NT2/D1 (cell line): Measurements from ENCODE around the gene BNC2.

ENCODE experiments used
- DNase-seq: peaks from one replicate; pipeline ENCODE4 v3.0.0-alpha.2; 2011; ENCODE audit warnings: low read depth, low spot score
- H3K27me3 ChIP-seq: 2 replicates; pipeline ENCODE4 v1.6.0; 2011; ENCODE audit warnings: mild to moderate bottlenecking; ENCODE audit not compliant: insufficient read length, insufficient read depth
- H3K36me3 ChIP-seq: 2 replicates; pipeline ENCODE4 v1.6.1; 2011; ENCODE audit warnings: mild to moderate bottlenecking, low read length, mixed read lengths; ENCODE audit not compliant: insufficient read depth, insufficient read length
- H3K4me1 ChIP-seq: 2 replicates; pipeline ENCODE4 v1.5.1; 2011; ENCODE audit not compliant: insufficient read depth, insufficient read length
- H3K4me3 ChIP-seq: 2 replicates; pipeline ENCODE4 v1.5.1; 2011; ENCODE audit warnings: low read depth; ENCODE audit not compliant: insufficient read length
- H3K9ac ChIP-seq: 2 replicates; pipeline ENCODE4 v1.6.0; 2011; ENCODE audit warnings: low read depth; ENCODE audit not compliant: insufficient read length
- H3K9me3 ChIP-seq: 2 replicates; pipeline ENCODE4 v1.5.1; 2011; ENCODE audit warnings: mild to moderate bottlenecking, low read length; ENCODE audit not compliant: insufficient read depth
- SUZ12 ChIP-seq: IDR thresholded peaks from 2 replicates; pipeline ENCODE4 v1.6.1; 2011; ENCODE audit not compliant: insufficient read length, insufficient read depth; ENCODE audit errors: extremely low read depth
- YY1 ChIP-seq: IDR thresholded peaks from 2 replicates; pipeline ENCODE4 v1.6.1; 2011; ENCODE audit not compliant: insufficient read length, insufficient read depth
- ZNF274 ChIP-seq: IDR thresholded peaks from 2 replicates; pipeline ENCODE4 v1.6.1; 2011; ENCODE audit warnings: mild to moderate bottlenecking, low read depth, low read length

The BNC2 gene

GRCh38 chr9:16598316-16598715 lies 272.2 kb downstream of the BNC2 start:
- no peak for DNase-seq
- Histone ChIP-seq H3K9ac (no peak overlapping the region), H3K27me3 (no peaks in the 10 kb centered on the region)

DNA sequence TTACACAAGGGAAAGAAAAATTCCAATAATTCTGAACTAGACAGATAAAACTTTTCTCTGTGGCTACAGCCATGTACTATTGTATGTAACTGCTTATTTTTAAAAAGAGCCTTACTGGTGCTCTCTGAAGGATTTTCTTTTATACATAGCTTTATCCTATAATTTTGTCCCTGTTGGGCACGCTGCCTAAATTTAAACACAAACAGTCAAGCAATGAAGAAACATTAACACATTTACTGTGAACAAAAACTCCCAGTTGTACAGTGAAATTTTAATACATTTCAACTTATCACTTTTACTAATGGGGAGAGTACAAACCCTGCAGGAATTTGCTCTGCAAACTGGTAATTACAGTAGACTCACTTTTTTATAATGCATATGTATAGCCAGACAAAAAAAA lies 273.3 kb downstream of the BNC2 start:
- H3K4me1 ChIP-seq: no peaks in the 10 kb centered on the region

More at GRCh38 chr9:16598316-16598715, 272.2 kb downstream of the BNC2 start:
- no peak for TF ChIP-seq SUZ12
- no peak for TF ChIP-seq ZNF274
- TF ChIP-seq YY1: no peak
- Histone ChIP-seq H3K36me3 (no peaks in the 10 kb centered on the region), H3K4me1 (no peaks in the 10 kb centered on the region), H3K4me3 (no peak overlapping the region), H3K9me3 (no peaks in the 10 kb centered on the region)

GRCh38 chr9:16595227-16595626 lies 275.2 kb downstream of the BNC2 start:
- Histone ChIP-seq H3K4me1 (no peaks in the 10 kb centered on the region), H3K9me3 (no peaks in the 10 kb centered on the region), H3K27me3 (no peaks in the 10 kb centered on the region), H3K4me3 (no peak overlapping the region), H3K9ac (no peak overlapping the region), H3K36me3 (no peaks in the 10 kb centered on the region)
- no peak for DNase-seq
- TF ChIP-seq ZNF274 (no peak), YY1 (no peak), SUZ12 (no peak)

More for the DNA sequence above, 273.3 kb downstream of the BNC2 start:
- no peaks in the 10 kb centered on the region for H3K9me3 ChIP-seq
- H3K36me3 ChIP-seq: no peaks in the 10 kb centered on the region
- no peak overlapping the region for H3K9ac ChIP-seq
- DNase-seq: no peak
- H3K4me3 ChIP-seq: no peak overlapping the region
- H3K27me3 ChIP-seq: no peaks in the 10 kb centered on the region
- TF ChIP-seq SUZ12 (no peak), YY1 (no peak), ZNF274 (no peak)

DNA sequence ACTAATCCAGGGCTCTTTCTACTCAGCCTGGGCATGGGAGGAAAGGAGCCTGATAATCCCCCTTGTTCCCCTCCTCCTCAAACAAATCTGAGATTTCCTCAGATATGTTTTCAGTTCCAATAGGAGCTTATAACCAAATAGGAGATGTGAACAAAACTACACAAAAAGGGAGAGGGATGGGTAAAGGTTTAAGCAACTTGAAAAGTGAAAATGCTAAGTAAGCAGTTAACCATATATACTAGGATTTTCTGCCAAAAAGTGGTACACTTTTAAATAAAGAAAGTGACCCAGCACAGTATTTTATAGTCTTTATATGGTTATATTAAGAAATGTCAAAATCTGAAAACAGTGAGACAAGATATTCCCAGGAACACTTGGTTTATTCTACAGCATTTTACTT lies 275.7 kb downstream of the BNC2 start:
- no peaks in the 10 kb centered on the region for H3K4me1 ChIP-seq
- H3K36me3 ChIP-seq: no peaks in the 10 kb centered on the region
- H3K27me3 ChIP-seq: no peaks in the 10 kb centered on the region
- H3K9me3 ChIP-seq: no peaks in the 10 kb centered on the region
- no peak for DNase-seq
- no peak overlapping the region for H3K4me3 ChIP-seq
- no peak for TF ChIP-seq SUZ12
- TF ChIP-seq ZNF274: no peak
- TF ChIP-seq YY1: no peak
- no peak overlapping the region for H3K9ac ChIP-seq

DNA sequence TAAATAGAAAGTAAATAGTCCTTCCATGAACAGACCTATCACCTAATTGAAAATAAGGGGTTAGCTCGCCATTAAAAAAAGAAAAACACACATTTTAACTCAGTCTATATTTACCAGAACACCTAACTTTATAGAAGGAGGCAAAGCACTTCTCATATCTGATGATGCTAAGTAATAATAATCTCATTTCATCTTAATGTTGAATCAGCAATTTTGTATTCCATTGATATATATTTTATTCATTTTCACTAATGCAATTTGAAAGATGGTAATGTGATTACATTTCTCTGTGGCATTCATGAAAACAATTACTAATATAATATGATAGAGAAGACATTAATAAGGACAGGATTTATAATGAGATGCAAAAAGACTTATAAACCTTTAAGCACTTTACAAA lies 276.7 kb downstream of the BNC2 start:
- no peaks in the 10 kb centered on the region for H3K36me3 ChIP-seq
- no peaks in the 10 kb centered on the region for H3K9me3 ChIP-seq
- H3K27me3 ChIP-seq: no peaks in the 10 kb centered on the region
- H3K4me3 ChIP-seq: no peak overlapping the region
- no peak overlapping the region for H3K9ac ChIP-seq
- TF ChIP-seq SUZ12 (no peak), YY1 (no peak), ZNF274 (no peak)
- no peaks in the 10 kb centered on the region for H3K4me1 ChIP-seq
- DNase-seq: no peak

DNA sequence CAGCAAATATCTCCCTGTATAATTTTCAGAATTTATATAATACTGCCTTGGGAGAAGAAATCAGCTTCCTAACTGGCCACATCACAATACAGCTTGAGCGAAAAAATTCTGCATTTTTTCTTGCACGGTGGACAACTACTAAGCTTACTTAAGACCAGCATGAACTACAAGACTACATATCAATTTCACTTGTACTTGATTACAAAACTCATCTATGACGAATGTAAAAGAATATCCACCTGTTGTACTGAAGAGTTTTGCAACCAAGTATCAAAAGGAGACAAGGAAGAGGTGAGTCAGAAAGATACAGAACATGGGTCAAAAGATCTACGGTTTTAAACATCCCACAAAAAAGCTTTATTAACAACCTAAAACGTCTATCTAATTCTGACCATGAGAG lies 279.4 kb downstream of the BNC2 start:
- Histone ChIP-seq H3K9ac (no peak overlapping the region), H3K27me3 (no peaks in the 10 kb centered on the region), H3K9me3 (no peaks in the 10 kb centered on the region), H3K4me3 (no peak overlapping the region), H3K36me3 (no peaks in the 10 kb centered on the region), H3K4me1 (no peaks in the 10 kb centered on the region)
- TF ChIP-seq SUZ12 (no peak), ZNF274 (no peak), YY1 (no peak)
- no peak for DNase-seq

- TF ChIP-seq YY1 (no peak), SUZ12 (no peak), ZNF274 (no peak)
- Histone ChIP-seq H3K9ac (no peak overlapping the region), H3K4me1 (no peaks in the 10 kb centered on the region), H3K27me3 (no peaks in the 10 kb centered on the region), H3K4me3 (no peak overlapping the region), H3K9me3 (no peaks in the 10 kb centered on the region), H3K36me3 (peaks cover 5% of the 10 kb centered on the region)
- DNase-seq: no peak
Observed at GRCh38 chr9:16585591-16585990, 284.9 kb downstream of the BNC2 start.

DNA sequence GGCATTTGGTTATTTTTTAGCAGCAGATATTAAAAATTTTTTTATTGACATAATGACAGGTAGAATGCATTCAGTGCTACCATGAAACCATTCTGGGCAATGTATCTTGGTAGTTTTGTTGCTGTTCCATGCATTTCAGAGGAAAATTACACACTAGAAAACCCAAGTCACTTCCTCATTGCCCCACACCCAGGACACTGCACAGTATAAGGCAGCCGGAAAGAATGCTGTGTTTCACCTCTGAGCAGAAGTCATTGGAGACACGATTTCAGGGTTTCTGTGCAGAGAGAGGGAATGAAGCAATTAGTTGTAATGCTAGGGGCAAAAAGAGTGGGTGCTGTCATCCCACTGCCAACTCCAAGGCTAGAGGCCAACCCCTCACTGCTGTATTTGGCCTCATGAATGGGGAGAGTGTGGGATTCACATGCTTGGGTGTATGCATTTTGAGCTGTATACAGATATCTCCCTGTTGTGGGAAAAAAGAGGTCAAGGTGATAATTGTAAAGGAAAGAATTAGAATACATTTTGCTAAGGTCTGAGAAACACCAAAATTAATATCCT lies 290.5 kb downstream of the BNC2 start:
- Histone ChIP-seq H3K4me3 (no peak overlapping the region), H3K4me1 (no peaks in the 10 kb centered on the region), H3K36me3 (peaks cover 5% of the 10 kb centered on the region), H3K27me3 (no peaks in the 10 kb centered on the region), H3K9me3 (no peaks in the 10 kb centered on the region), H3K9ac (no peak overlapping the region)
- DNase-seq: no peak
- no peak for TF ChIP-seq SUZ12
- no peak for TF ChIP-seq ZNF274
- TF ChIP-seq YY1: no peak
